CD4-positive, alpha-beta memory T cell (primary cell): ENCODE data around the gene USP27X. TPM values are rescaled to one million over a fixed set of nuclear protein-coding genes. Genes with fewer than 3 reads are reported as not detected.

ENCODE experiments used
- polyA plus RNA-seq, 2 donors: library from polyadenylated mRNA; unstranded; fragments of 300-500 nt; fragmentation: Illumina TruSeq; gene quantifications; one replicate each; pipeline ENCODE4 v1.2.3, GENCODE V29; 2021
- total RNA-seq, 2 experiments: library from RNA; stranded (reverse); gene quantifications; one replicate each; pipeline ENCODE4 v1.2.3, GENCODE V29; 2021

Gene USP27X
- total and polyA plus RNA-seq, 4 experiments from 2014 or later, result 0.07 to 7.5 (median 4.4) TPM

Other genes starting within 250 kb of the USP27X start
- gene PAGE1, start 183.5 kb upstream of the USP27X start, total RNA-seq, result not detected
- gene PAGE1, start 183.5 kb upstream of the USP27X start, polyA plus RNA-seq, result not detected
- not detected for gene PAGE4, start 50.2 kb upstream of the USP27X start, total RNA-seq
- gene PAGE4, start 50.2 kb upstream of the USP27X start, polyA plus RNA-seq, result not detected
- gene CLCN5, start 43.1 kb downstream of the USP27X start, total RNA-seq, result 1 to 10 TPM; 1.8 to 2.4 TPM
- gene CLCN5, start 43.1 kb downstream of the USP27X start, polyA plus RNA-seq, result under 1 TPM; 0.50 to 0.80 TPM